Measurements from ENCODE around the gene PLPP3. TPM values are rescaled to one million over a fixed set of nuclear protein-coding genes. Genes with fewer than 3 reads are reported as not detected.
"Not testable (repeated sequence)": the region's sequence is repeated elsewhere in the genome, so short reads cannot be mapped to it uniquely, and the experiment has no call there.

Gene PLPP3
- total RNA-seq, 2 donors from 2014 or later, result 40.4 to 107 TPM

- WGBS, result 33% methylated on average over 5 of the region's 5 CpGs
Observed at GRCh38 chr1:56625819-56626440, 46.6 kb upstream of the PLPP3 start.

GRCh38 chr1:56617141-56617540, 37.8 kb upstream of the PLPP3 start:
- H3K4me3 ChIP-seq, result no peak overlapping the region
- no peaks in the 10 kb centered on the region for H3K4me1 ChIP-seq (replicated peaks)
- intact Hi-C loops (cut with DNase I), result no loop called here
- no peaks in the 10 kb centered on the region for H3K9me3 ChIP-seq
- no peaks in the 10 kb centered on the region for H3K27me3 ChIP-seq (replicated peaks; ENCODE audit: insufficient read depth)
- H3K36me3 ChIP-seq, result no peaks in the 10 kb centered on the region
- no peak overlapping the region for H3K27ac ChIP-seq
- TF ChIP-seq CTCF (IDR thresholded peaks at IDR 0.05), result no peak
- no peak for TF ChIP-seq POLR2AphosphoS5 (IDR thresholded peaks at IDR 0.05)
- no peak for TF ChIP-seq POLR2A (IDR thresholded peaks at IDR 0.05)
- 81% methylated on average over 2 of the region's 2 CpGs for WGBS
- no peak for DNase-seq (ENCODE audit: low spot score)

More at GRCh38 chr1:56625819-56626440, 46.6 kb upstream of the PLPP3 start:
- H3K9me3 ChIP-seq, result no peaks in the 10 kb centered on the region
- H3K4me3 ChIP-seq, result no peak overlapping the region
- H3K4me1 ChIP-seq (replicated peaks), result no peaks in the 10 kb centered on the region
- no peaks in the 10 kb centered on the region for H3K27me3 ChIP-seq (replicated peaks; ENCODE audit: insufficient read depth)
- TF ChIP-seq POLR2AphosphoS5 (IDR thresholded peaks at IDR 0.05), result no peak
- TF ChIP-seq POLR2A (IDR thresholded peaks at IDR 0.05), result no peak
- TF ChIP-seq CTCF (IDR thresholded peaks at IDR 0.05), result no peak
- no peak for DNase-seq (ENCODE audit: low spot score)
- H3K27ac ChIP-seq, result no peak overlapping the region
- intact Hi-C loops (cut with DNase I), result no loop called here
- H3K36me3 ChIP-seq, result no peaks in the 10 kb centered on the region

- H3K4me3 ChIP-seq; H3K9me3 ChIP-seq; H3K4me1 ChIP-seq (replicated peaks); H3K27ac ChIP-seq; H3K27me3 ChIP-seq (replicated peaks; ENCODE audit: insufficient read depth); H3K36me3 ChIP-seq; intact Hi-C loops (cut with DNase I): not testable (repeated sequence)
- DNase-seq (ENCODE audit: low spot score), result peak; percentile 6
- peak; percentile 56 for TF ChIP-seq POLR2AphosphoS5 (IDR thresholded peaks at IDR 0.05)
- 61% methylated on average over 6 of the region's 6 CpGs for WGBS
Observed at GRCh38 chr1:56610770-56611169, 31.4 kb upstream of the PLPP3 start.

GRCh38 chr1:56610097-56610496, 30.7 kb upstream of the PLPP3 start:
- WGBS, result 58% methylated on average over 2 of the region's 2 CpGs
- H3K27ac ChIP-seq; intact Hi-C loops (cut with DNase I): not testable (repeated sequence)

GRCh38 chr1:56595397-56596191, 16.2 kb upstream of the PLPP3 start:
- intact Hi-C loops (cut with DNase I), result loop anchor here (10.0 kb wide), 1 partner anchor 1451 kb away; no protein-coding TSS in a partner anchor
- 99% methylated on average over 5 of the region's 5 CpGs for WGBS
- not testable (repeated sequence) for DNase-seq (ENCODE audit: low spot score); H3K27me3 ChIP-seq (replicated peaks; ENCODE audit: insufficient read depth); H3K36me3 ChIP-seq; H3K4me3 ChIP-seq; H3K9me3 ChIP-seq; H3K4me1 ChIP-seq (replicated peaks); H3K27ac ChIP-seq

More at GRCh38 chr1:56610097-56610496, 30.7 kb upstream of the PLPP3 start:
- not testable (repeated sequence) for H3K4me3 ChIP-seq; H3K36me3 ChIP-seq; H3K4me1 ChIP-seq (replicated peaks); DNase-seq (ENCODE audit: low spot score); H3K9me3 ChIP-seq; H3K27me3 ChIP-seq (replicated peaks; ENCODE audit: insufficient read depth)

GRCh38 chr1:56591909-56592308, 12.5 kb upstream of the PLPP3 start:
- no peak for TF ChIP-seq POLR2A (IDR thresholded peaks at IDR 0.05)
- no peak for TF ChIP-seq POLR2AphosphoS5 (IDR thresholded peaks at IDR 0.05)
- no peaks in the 10 kb centered on the region for H3K27me3 ChIP-seq (replicated peaks; ENCODE audit: insufficient read depth)
- no peaks in the 10 kb centered on the region for H3K36me3 ChIP-seq
- H3K4me1 ChIP-seq (replicated peaks), result no peaks in the 10 kb centered on the region
- H3K4me3 ChIP-seq, result no peak overlapping the region
- intact Hi-C loops (cut with DNase I), result loop anchor here (5.0 to 10.0 kb wide), 2 partner anchors 225 to 1447 kb away; partner anchors contain the start of gene FYB2
- WGBS, result 53% methylated on average over 3 of the region's 3 CpGs
- DNase-seq (ENCODE audit: low spot score), result no peak
- H3K27ac ChIP-seq, result no peak overlapping the region
- H3K9me3 ChIP-seq, result no peaks in the 10 kb centered on the region

All from prostate gland (tissue), 2 donors.